HG03442 (cell line): ENCODE data around the gene DCK.
"Not testable (repeated sequence)": the region's sequence is repeated elsewhere in the genome, so short reads cannot be mapped to it uniquely, and the experiment has no call there.

Experiments used
- ATAC-seq: cut with Tn5 transposase; IDR thresholded peaks from one replicate; pipeline ENCODE4 v1.9.1; 2021; ENCODE audit warnings: mild to moderate bottlenecking, moderate library complexity; ENCODE audit not compliant: unreplicated experiment

The DCK gene

DNA sequence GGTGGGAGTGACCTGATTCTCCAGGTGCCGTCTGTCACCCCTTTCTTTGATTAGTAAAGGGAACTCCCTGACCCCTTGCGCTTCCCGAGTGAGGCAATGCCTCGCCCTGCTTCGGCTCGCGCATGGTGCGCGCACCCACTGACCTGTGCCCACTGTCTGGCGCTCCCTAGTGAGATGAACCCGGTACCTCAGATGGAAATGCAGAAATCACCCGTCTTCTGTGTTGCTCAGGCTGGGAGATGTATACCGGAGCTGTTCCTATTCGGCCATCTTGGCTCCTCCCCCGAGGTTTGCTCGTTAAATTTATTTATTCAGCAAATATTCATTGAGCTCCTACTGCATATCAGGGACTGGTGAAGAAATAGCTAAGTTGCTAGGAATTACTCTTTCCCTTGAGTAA is 66.1 kb downstream of the DCK start:
- not testable (repeated sequence) for ATAC-seq

DNA sequence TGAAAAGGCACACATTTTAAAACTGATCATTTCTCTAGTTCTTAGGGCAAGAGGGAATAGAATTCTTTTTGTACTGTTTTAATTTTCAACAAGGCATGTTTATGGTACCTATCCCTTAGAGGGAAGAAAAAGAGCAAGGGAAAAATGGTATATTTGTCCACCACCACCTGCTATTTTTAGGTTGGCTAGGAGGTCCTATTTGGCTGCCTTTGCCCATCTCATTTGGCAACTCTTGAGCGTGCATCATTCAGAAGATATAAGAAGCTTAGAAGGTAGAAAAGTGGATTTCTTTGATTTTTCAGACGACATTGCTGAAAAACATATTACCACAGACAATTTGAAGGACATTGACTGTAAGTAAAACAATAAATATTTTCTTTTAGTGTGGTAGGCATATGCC is 69.0 kb downstream of the DCK start:
- no peak for ATAC-seq

GRCh38 chr4:71063711-71064110 is 70.3 kb downstream of the DCK start:
- ATAC-seq, result no peak

- no peak for ATAC-seq
These were observed 71.1 kb downstream of the DCK start for GRCh38 chr4:71064521-71064920.

DNA sequence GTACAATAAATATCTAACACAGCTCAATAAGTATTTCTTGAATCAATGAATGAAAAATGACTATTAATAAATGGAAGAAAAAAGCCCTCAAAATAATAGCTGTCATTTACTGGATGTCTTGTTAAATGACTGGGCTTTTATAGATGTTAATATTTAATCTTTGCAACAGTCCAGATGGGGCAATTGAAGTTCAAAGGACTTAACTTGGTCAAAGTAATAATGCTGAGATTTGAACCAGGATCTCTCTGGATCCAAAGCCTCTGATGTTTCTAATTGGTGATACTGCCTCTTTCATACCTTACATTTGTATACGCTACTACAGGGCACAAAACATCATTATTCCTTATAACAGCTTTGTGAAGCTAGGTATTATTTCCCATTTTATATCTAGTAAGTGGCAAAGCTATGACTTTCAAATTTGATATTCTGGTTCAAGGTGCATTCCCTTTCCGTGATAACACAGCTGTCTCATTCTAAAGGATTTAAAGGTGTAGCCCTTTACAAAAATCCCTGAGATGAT is 72.6 kb downstream of the DCK start:
- ATAC-seq, result no peak

DNA sequence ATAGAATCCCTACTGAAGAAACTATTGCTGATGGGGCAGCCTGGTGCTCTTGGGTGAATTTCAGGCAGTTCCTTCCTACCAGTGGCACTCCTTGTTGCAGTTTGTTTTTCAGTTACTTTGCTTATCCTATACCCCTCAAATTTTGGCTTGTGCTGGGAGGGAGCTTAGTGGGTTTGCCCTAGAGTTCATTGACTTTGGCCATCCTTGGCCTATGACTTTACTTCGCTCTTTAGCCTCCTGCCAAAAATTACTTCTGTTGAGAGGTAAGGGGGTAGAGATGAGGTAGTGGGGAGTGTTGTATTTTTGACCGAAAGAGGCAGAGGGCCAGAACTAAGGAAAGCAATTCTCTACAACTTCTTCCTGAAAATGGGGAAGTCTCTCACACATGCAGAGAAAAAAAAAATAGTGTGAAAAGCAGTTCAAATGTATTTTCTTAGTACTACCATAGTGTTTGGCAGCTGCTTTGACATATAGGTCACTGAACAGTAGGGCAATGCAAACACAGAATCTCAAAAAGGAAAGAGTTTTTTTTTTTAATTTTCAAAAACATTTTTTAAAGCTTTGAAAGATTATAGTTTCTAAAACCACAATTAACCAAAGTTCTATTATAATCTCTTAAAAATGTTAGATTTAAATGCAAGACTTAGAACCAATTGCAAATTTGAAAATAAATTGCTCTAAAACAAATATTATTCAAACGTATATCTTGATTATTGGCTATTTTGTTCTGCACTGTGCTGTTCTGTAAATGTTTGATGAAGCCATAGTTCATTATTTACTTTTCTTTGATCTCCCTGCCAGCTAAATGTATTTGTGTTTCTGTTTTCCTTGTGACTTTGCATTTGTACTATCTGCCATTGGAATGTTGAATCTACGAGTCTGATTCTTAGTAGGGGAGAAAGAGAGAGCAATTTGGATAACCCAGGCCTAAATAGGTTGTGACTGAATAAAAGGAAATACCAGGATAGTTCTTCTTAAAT is 73.6 kb downstream of the DCK start:
- ATAC-seq, result no peak

DNA sequence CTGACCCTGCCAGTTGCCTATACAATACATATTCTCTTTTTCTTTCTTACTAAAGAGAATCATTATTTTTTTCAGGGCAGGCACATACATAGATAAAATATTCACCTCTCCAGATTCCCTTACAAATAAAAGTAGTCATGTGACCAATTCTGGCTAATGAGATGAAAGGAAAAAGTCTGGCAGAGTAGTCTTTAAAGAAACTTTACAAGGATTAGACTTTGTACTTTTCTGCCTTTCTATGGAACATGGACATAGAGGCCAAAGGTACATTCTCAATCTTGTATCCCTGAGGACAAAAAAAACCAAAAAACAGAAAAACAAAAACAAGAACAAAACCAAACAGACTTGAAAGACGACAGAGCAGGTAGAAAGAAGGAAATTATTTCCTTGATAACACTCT is 75.6 kb downstream of the DCK start:
- no peak for ATAC-seq

- no peak for ATAC-seq
These were observed 76.6 kb downstream of the DCK start for GRCh38 chr4:71070015-71070414.

GRCh38 chr4:71074452-71075299 is 81.2 kb downstream of the DCK start:
- ATAC-seq, result no peak
